Activated naive CD4-positive, alpha-beta T cell (primary cell): ENCODE results near the gene SLC37A3.

Source experiments
- DNase-seq, 4 experiments: peaks; one replicate each; lab custom pipeline; 2025; lab: John Stamatoyannopoulos, UW

SLC37A3 gene

DNA sequence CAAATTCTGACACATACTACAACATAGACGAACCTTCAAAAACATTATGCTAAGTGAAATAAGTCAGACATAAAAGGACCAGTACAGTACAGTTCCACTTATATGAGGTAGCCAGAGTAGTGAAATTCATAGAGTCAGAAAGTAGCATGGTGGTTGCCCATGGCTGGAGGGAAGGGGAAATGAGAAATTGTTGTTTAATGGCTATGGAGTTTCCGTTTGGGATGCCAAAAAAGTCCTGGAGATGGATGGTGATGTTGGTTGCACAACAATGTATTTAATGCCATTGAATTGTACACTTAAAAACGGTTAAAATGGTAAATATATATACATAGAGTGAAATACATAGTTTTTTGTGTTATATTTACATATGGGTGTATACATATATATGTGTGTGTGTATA, 2.1 kb upstream of the SLC37A3 start:
- no peak for DNase-seq

DNA sequence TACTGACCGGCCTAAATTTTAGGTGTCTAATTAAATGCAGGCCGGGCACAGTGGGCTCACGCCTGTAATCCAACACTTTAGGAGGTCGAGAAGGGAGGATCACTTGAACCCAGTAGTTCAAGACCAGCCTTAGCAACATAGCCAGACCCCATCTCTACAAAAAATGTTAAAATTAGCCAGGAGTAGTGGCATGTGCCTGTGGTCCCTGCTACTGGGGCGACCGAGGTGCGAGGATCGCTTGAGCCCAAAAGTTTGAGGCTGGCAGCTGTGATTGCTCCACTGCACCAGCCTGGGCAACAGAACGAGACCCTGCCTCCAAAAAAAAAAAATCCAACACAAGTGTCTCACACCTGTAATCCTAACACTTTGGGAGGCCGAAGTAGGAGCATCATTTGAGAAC, 491 bp upstream of the SLC37A3 start:
- DNase-seq = no peak

DNA sequence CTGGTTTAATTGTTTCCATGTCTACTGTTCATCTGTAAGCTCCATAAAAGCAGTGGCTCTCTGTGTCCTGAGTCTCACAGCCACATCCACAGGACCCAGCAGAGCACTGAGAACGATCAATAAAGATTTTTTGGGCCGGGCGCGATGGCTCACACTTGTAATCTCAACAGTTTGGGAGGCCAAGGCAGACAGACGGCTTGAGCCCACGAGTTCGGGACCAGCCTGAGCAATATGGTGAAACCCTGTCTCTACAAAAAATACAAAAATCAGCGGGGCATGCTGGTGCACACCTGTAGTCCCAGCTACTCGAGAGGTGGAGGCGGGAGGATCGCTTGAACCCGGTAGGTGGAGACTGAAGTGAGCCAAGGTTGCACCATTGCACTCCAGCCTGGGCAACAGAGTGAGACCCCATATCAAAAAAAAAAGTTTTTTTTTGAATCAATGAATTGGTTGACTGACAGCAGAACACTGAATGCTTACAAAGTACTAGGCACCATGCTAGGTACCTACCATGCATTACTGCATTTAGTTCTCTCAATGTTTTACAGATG, 4.5 kb downstream of the SLC37A3 start:
- DNase-seq = no peak

DNA sequence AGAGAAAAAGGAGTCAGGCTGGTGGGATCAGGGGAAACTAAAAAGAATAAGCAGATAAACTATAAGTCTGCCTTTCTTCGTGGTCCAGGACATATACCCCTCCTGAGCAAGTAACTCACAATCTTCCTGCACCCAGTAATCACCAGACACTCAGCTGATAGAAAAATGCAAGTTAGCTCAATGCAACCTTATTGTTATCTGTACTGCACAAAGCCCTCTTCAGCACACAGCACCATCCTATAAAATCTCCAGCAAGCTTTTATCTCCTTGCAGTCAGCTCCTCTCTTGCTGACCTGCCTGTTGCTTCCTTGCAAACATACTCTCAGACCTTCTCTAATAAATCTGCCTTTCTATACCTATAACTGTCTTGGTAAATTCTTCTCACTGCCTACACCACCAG, 6.7 kb downstream of the SLC37A3 start:
- DNase-seq = no peak

DNA sequence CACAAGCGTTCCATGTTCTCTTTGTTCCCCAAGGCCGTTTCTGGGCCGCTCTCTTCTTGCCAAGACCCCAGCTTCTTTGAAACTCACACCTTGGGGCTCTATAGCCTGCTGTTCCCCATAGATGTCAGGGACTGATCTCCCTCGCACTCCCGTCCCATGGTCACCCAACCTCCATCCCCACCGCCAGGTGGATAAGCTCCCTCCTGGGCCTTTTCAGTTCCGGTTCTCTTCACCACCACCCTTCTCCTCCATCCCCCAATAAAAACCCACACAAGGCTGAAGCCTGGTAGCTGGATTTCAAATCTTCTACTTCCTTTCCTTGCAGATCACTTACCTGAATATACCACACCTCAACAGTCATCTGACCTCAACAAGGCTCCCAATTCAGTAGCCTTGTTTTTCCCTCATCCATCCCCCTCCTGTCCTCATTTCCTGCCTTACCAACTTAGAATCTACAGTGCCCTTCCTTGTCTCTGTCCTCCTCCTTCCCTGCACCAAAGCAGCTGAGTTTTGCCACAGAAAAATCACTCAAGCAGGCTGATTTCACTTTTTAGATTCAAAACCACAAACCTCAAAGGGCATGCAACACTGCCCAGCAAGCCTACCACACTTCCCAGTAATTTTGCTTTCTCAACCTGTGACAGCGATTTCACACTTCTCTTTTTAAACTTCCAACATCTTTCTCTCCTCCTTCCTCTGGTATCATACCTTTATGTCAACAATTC, 7.7 kb downstream of the SLC37A3 start:
- no peak for DNase-seq

DNA sequence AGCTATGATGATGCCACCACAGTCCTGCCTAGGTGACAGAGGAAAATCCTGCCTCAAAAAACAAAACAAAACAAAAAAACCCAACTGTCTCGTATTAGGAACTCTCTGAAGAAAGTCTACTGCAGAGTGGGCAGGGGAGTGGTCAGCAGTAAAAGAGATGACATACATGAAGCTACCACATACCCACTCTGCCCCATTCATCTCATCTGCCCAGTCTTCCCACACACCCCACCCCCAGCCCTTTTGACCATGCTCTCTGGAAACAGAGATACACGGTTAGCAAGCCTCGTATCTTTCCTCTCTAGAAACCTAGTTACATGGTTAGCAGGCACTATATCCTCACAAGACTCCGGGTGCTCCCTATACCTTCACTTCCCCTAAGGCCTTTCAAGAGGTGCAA, 8.3 kb downstream of the SLC37A3 start:
- no peak for DNase-seq

DNA sequence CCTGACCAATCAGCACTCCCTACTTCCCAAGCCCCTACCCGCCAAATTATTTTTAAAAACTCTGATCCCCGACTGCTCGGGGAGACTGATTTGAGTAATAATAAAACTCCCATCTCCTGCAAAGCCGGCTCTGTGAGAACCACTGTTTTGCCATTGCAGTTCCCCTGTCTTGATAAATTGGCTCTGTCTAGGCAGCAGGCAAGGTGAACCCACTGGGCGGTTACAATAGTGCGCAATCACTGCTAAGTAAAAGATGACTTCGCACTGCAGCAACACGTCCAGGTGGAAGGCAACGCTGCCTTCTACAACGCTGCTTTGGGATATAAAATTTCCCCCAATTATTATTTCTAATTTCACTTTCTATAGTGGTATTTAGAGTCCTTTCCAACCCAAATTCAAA, 8.9 kb downstream of the SLC37A3 start:
- DNase-seq = no peak

DNA sequence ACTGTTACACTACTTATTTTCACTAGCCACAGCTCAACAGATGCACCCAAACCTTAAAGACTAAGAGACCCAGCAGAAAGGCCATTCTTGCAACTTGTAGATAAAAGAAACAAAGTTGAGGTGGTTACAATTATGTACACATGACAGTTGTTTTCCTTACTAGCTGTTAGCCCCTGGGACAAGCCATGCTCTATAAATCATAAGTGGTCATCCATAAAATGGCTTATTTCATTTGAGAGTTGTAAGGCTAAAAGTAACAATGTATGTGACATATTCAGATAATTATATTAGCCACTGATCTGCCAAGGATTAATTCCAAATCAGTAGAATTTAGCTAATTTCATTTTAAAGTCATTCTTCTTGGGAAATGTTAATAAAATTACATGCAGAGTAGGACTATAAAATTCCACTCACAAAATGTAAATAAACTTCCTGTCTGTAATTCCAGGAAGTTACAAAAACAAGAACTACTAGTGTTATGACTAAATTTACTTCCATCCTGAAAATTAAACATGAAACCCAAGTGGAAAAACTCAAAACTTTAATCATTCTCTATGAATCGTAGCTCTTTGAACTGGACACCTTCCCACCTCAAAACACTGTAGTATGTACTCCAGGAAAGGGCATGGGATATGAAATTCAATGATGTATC, 13.3 kb downstream of the SLC37A3 start:
- DNase-seq = no peak

DNA sequence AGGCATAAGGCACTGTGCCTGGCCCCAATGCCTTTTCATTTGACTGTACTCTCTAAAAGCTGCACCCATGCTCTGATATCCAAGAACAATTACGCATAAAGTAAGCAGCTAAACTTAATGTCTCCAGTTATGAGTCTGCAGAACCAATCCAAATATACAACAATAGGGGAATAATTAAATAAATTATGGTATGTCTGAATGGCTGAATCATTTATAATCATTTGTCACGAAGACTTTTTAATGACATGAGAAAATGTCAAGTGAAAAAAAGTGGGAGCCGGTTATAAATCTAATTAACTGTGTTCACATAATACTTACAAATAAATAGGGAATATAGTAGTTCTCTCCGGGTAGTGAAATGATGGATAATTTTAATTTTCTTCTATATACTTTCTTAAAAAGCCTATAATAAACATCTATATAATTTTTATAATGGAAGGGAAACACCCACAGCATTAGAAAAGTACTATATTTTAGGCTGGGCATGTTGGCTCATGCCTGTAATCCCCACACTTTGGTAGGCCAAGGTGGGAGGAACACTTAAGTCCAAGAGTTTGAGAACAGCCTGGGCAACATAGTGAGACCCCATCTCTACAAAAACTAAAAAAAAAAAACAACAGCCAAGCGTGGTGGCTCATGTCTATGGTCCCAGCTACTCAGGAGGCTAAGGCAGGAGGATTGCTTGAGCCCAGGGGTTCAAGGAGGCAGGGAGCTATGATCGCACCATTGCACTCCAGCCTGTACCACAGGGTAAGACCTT, 14.2 kb downstream of the SLC37A3 start:
- DNase-seq = no peak

DNA sequence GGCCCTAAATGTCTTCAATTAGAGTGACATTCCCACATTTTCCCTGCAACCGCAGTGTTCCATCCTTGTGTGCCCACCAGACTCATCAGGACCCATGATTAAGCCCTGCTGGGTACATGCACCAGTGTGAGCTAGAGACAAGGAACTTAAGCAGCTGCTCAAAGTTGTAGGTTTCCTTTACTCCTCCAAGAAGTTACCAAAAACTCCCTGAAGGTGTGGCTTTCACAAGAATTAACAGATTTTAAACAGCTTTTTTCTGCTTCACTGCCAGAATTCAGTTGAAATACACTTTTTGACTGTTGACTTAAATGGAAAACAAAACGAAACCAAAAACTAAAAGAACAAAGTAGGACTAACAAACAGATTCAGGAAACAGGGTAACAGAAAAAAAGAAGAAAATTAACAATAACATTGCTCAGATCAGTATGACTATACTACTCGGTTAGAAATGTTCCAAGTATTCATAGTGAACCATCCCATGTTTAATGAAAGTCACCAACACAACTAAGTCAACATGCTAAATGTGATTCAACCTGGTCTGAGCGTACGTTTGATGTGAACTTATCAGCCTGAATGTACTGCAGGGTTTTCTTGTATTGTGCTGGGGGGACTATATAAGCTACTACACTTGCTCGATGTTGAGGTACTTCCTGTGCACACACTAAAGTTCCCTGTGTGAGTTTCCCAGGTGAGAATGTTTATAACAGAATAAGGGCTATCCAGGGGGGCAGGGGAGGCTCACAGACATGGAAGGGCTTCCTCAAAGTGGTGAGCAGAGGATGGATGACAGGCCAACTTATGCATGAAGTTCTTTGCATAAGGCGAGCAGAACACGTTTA, 22.2 kb downstream of the SLC37A3 start:
- DNase-seq = no peak

DNA sequence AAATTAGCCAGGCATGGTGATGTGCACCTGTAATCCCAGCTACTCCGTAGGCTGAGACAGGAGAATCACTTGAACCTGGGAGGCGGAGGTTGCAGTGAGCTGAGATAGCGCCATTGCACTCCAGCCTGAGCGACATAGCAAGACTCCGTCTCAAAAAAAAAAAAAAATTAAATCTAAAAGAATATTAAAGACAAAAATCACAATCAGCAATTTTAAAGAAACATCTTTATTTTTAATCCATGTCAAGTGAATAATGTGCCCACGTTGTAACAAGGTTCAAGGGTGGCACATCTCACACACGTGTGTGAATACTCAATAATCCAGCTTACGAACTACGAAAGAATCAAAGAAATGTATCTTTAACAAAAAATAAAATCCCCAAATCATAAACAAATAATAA, 23.0 kb downstream of the SLC37A3 start:
- no peak for DNase-seq

DNA sequence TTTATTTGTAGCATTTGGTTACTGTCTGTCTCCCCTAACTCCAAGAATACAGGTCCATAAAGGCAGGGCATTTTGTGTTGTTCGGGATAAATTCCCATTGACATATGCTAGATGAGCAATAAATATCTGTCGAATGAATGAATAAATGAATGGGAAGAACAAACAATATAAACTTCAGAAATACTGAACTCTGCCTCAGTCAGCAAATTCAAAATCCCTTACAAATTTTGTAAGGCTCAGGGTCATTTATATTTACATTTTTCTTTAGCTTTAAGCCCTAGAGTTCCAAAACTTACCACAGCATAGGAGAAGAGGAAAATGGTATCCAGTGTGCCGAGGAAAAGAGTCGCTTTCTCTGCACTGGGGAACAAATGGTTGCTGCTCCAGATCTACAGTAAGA, 29.0 kb downstream of the SLC37A3 start:
- no peak for DNase-seq

DNA sequence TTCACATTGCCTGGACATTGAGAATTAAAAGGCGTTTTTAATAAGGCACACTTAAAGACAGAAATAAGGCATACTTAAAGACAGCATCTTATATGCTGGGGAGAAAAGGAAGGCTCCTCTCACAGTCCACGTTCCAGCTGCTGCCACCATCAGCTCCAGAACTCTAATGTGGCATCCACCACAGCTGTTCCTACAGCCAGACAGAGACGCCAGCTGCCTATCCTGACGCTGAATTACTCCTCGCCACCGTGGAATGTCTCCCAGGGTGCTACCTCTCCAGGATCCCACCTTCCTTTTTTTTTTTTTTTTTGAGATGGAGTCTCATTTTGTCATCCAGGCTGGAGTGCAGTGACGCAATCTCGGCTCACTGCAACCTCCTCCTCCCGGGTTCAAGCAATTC, 30.8 kb downstream of the SLC37A3 start:
- no peak for DNase-seq

DNA sequence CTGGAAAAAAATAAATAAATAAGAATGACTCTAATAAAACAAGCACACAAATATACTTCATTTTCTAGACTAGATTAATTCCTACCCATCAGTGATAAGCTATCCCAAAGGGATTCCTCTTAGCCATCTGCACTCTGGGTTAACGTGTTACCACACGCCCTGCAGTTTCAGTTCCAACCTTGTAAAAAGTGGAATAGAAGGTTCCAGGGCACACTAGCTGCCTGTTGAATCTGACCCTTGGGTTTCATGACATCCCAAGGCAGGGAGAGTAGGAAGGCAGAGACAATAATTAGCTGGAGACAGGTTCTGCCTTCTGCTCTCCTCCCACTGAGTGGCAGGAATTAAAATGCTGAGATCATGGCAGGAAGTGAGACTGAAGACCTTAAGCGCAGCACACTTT, 33.5 kb downstream of the SLC37A3 start:
- no peak for DNase-seq

DNA sequence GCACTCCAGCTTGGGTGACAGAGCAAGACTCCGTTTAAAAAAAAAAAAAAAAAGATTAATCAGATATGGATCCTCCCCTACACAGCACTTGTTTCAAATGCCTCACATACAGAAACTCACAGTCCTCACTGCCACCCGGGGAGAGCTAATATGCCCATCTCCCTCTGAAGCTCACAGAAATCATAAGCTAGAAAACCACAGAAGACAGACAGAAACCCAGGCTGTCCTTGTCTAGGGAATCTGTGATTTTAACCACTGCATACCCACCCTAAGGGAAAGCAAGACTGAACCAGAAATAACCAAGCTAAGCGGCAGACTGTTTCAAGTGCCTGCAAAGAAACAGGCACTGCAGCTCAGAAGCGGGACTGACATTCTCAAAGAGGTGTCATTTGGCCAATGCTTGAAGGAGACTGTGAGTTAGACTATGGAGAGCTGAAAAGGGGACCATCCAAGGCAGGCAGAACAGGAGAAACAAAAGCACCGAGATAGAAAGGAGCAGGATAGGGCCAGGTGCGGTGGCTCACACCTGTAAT, 37.6 kb downstream of the SLC37A3 start:
- no peak for DNase-seq

DNA sequence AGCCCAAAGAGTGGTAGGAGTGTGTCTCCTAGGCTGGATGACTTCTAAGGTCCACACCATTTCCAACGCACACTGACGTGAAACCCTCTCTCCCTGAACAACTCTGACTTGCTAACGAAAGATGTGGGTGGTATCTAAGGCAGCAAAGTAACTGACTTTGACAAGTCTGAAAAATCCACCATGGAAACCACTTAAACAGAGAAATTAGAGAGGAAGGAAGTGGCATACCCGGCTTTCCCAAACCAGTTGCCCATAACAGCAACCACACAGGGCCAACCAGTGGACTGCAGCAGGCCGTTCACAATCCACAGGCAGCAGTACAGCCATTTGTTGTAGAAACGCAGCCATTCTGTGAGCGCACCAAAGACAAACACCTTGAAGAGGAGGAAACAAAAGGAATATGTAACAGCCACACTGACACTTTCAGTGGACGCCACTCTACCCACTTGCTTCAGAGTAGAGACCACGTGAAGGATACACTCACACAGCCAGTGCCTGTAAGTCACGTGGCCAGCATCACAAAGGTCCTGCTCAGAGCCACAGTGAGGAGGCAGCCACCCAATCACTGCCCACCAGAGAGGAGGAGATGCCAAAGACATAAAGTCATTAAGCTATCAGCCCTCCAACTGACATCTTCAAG, 39.8 kb downstream of the SLC37A3 start:
- DNase-seq = no peak

DNA sequence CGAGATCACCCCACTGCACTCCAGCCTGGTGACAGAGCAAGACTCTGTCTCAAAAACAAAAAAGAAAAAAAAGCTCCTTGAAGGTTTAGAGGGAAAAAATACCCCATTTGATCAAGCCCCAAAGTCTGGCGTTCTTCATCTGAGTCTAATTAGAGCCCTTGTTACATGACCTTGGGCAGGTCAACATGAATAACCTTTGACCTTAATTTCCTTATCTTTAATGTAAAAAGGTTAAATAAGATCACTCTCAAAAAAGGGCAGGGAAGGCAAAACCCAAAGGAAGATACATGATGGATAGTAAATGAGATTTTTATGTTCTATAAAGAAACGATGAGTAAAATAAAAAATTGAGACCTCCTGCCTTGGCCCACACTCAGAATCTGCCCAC, 40.3 kb downstream of the SLC37A3 start:
- no peak for DNase-seq

DNA sequence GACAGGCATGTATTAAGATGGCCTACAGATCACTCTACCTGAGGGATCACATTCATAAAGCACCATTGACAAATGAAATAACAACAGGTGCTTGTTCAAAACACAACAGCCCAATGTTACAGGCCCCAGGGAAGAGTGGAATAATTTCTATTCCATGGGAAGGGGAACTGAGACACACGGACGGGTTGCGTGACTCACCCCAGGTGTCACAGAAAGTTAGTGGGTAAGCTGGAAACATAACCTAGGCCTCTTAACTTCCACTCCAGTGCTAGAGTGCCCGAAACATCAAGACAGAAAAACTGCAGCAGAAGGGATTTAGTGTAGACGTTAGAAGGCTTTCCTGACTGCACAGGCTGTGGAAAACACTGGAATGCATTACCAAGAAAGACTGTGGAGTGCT, 48.3 kb downstream of the SLC37A3 start:
- no peak for DNase-seq

DNA sequence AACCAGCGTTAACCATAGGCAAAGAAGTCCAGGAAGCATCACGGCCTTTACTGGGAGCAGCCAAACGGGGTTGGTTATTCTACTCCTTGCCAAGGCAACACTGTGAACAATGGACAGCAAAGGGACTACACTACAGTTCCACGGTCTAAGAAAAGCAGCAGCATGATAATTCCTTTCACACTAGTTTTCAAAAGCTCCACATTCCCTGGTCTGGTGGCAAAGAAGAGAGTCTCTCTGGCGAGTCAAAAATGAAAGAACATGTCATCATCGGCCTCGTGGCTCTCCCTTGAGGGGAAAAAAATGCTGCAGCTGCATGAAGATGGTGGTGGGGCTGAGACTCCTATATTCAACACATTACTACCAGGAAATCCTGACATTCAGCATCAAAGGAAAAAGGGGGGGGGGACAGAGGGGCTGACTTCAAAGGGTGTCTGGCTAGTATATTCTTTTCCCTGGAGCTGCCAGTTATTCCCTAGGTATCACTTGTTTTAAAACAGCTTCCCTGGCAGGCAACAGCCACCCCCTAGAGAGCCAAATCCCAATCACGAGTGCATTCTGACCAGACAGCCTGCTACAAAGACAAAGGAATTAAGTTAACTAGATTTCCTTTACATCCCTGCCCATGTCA, 49.1 kb downstream of the SLC37A3 start:
- no peak for DNase-seq

DNA sequence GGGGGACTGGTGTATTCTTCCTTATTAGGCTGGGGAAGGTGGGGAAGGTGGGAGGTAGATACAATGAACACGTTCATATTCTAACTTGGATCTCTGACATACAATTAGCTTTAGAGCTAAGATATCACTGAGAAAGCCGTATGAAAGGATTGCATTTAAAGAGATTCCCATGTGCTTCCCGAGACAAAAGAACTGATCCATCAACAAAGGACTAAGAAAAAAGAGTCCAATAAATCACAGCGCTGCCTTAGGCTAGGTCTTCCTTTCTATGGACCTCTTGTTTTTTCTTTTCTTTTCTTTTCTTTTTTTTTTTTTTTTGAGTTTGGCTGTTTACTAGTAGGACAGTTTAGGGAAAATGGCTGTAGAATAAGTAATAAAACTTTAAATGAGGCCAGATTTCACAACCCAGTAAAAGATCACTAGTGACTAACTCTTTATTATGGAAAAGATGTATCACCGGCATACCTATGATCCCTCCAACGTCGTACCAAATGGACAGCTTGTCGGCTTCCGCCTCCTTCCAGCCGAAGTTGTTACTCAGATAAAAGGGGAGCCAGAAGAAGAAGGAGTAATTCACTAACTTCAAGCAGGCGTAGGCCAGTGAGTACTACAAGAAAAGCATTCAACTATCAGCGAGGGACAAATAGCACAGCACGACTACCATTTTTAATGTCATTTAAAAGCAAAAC, 50.0 kb downstream of the SLC37A3 start:
- no peak for DNase-seq
